ENCODE results near the gene EYS. TPM values are rescaled to one million over a fixed set of nuclear protein-coding genes. Genes with fewer than 3 reads are reported as not detected.
"Not testable (repeated sequence)": the region's sequence is repeated elsewhere in the genome, so short reads cannot be mapped to it uniquely, and the experiment has no call there.

The EYS gene
- total and polyA plus RNA-seq, 5 donors from 2014 or later, result 0.03 to 0.09 (median 0.05) TPM; not detected in 1

- Mint-ChIP-seq H3K36me3 (no peaks in the 10 kb centered on the region), H3K9me3 (peaks cover 0 to 4% (median 0%) of the 10 kb centered on the region in 7 donors), H3K27ac (no peak overlapping the region), H3K4me3 (no peak overlapping the region), H3K27me3 (peaks cover 4% of the 10 kb centered on the region), H3K4me1 (no peaks in the 10 kb centered on the region)
- no peaks in the 10 kb centered on the region for H3K36me3 ChIP-seq (ENCODE audit: control insufficient read depth, insufficient read depth, low read length)
- no peak overlapping the region for H3K4me3 ChIP-seq (ENCODE audit: low read depth, low read length)
- no peaks in the 10 kb centered on the region for H3K27me3 ChIP-seq (ENCODE audit: control insufficient read depth, insufficient read depth, low read length)
- no peak overlapping the region for H3K27ac ChIP-seq (ENCODE audit: insufficient read depth, low read length, poor library complexity, severe bottlenecking)
- no peaks in the 10 kb centered on the region for H3K4me1 ChIP-seq (ENCODE audit: control insufficient read depth, insufficient read depth, low read length, poor library complexity, severe bottlenecking)
- ATAC-seq (ENCODE audit: low read depth in 2 of 2) (no peak), DNase-seq (no peak)
- H3K9me3 ChIP-seq (ENCODE audit: control insufficient read depth in 2 of 2, low read length in 2 of 2), result no peaks in the 10 kb centered on the region
Measured at GRCh38 chr6:63864061-63864460, 1843.0 kb downstream of the EYS start.

GRCh38 chr6:63862486-63863198 is 1844.4 kb downstream of the EYS start:
- H3K27ac ChIP-seq (ENCODE audit: insufficient read depth, low read length, poor library complexity, severe bottlenecking), result no peak overlapping the region
- H3K4me3 Mint-ChIP-seq, result no peak overlapping the region
- no peaks in the 10 kb centered on the region for H3K27me3 ChIP-seq (ENCODE audit: control insufficient read depth, insufficient read depth, low read length)
- H3K4me1 ChIP-seq (ENCODE audit: control insufficient read depth, insufficient read depth, low read length, poor library complexity, severe bottlenecking), result no peaks in the 10 kb centered on the region
- H3K27me3 Mint-ChIP-seq, result peaks cover 4% of the 10 kb centered on the region
- H3K9me3 Mint-ChIP-seq, result peaks cover 0 to 4% (median 0%) of the 10 kb centered on the region in 7 donors
- no peaks in the 10 kb centered on the region for H3K9me3 ChIP-seq (ENCODE audit: control insufficient read depth in 2 of 2, low read length in 2 of 2)
- H3K4me3 ChIP-seq (ENCODE audit: low read depth, low read length), result no peak overlapping the region
- no peaks in the 10 kb centered on the region for H3K36me3 ChIP-seq (ENCODE audit: control insufficient read depth, insufficient read depth, low read length)
- no peak for DNase-seq
- no peaks in the 10 kb centered on the region for H3K4me1 Mint-ChIP-seq
- H3K36me3 Mint-ChIP-seq, result no peaks in the 10 kb centered on the region
- no peak for ATAC-seq (ENCODE audit: low read depth in 2 of 2)
- no peak overlapping the region for H3K27ac Mint-ChIP-seq

- Histone ChIP-seq H3K4me3 (ENCODE audit: low read depth, low read length) (no peak overlapping the region), H3K9me3 (ENCODE audit: control insufficient read depth in 2 of 2, low read length in 2 of 2) (no peaks in the 10 kb centered on the region), H3K36me3 (ENCODE audit: control insufficient read depth, insufficient read depth, low read length) (no peaks in the 10 kb centered on the region), H3K4me1 (ENCODE audit: control insufficient read depth, insufficient read depth, low read length, poor library complexity, severe bottlenecking) (no peaks in the 10 kb centered on the region), H3K27me3 (ENCODE audit: control insufficient read depth, insufficient read depth, low read length) (no peaks in the 10 kb centered on the region), H3K27ac (ENCODE audit: insufficient read depth, low read length, poor library complexity, severe bottlenecking) (no peak overlapping the region)
- H3K4me1 Mint-ChIP-seq, result no peaks in the 10 kb centered on the region
- H3K27me3 Mint-ChIP-seq, result peaks cover 4% of the 10 kb centered on the region
- no peak overlapping the region for H3K4me3 Mint-ChIP-seq
- H3K36me3 Mint-ChIP-seq, result no peaks in the 10 kb centered on the region
- ATAC-seq (ENCODE audit: low read depth in 2 of 2) (no peak), DNase-seq (no peak)
- H3K27ac Mint-ChIP-seq, result no peak overlapping the region
- H3K9me3 Mint-ChIP-seq, result peaks cover 0 to 4% (median 0%) of the 10 kb centered on the region in 7 donors
Measured at GRCh38 chr6:63859528-63859927, 1847.5 kb downstream of the EYS start.

- ATAC-seq (ENCODE audit: low read depth in 2 of 2) (no peak), DNase-seq (no peak)
- Histone ChIP-seq H3K36me3 (ENCODE audit: control insufficient read depth, insufficient read depth, low read length) (no peaks in the 10 kb centered on the region), H3K27me3 (ENCODE audit: control insufficient read depth, insufficient read depth, low read length) (no peaks in the 10 kb centered on the region), H3K4me1 (ENCODE audit: control insufficient read depth, insufficient read depth, low read length, poor library complexity, severe bottlenecking) (no peaks in the 10 kb centered on the region), H3K4me3 (ENCODE audit: low read depth, low read length) (no peak overlapping the region), H3K9me3 (ENCODE audit: control insufficient read depth in 2 of 2, low read length in 2 of 2) (no peaks in the 10 kb centered on the region), H3K27ac (ENCODE audit: insufficient read depth, low read length, poor library complexity, severe bottlenecking) (no peak overlapping the region)
- no peaks in the 10 kb centered on the region for H3K36me3 Mint-ChIP-seq
- H3K4me1 Mint-ChIP-seq, result no peaks in the 10 kb centered on the region
- H3K4me3 Mint-ChIP-seq, result no peak overlapping the region
- H3K27ac Mint-ChIP-seq, result no peak overlapping the region
- H3K27me3 Mint-ChIP-seq, result peaks cover 4% of the 10 kb centered on the region
- peaks cover 0 to 3% (median 0%) of the 10 kb centered on the region in 7 donors for H3K9me3 Mint-ChIP-seq
Measured at GRCh38 chr6:63858691-63859090, 1848.3 kb downstream of the EYS start.

DNA sequence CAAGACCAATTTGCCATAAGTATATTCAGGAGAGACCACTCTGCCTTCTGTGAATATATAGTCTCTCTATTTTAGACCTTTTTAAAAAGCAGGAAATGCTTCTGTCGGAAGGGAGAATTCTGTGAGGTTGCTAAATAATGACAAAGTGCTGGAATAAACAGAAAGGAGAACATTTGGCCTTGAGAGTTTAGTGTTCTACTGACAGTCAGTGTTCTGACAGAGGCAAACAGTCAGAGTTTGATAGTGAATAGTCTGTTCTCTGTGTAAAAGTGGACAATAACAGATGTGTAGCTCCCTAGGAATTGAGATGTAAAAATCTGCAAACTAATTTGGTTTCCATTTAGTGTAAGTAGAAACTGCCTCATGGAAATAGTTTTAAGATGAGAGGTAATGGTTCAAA is 1850.8 kb downstream of the EYS start:
- H3K9me3 ChIP-seq (ENCODE audit: control insufficient read depth in 2 of 2, low read length in 2 of 2), result no peaks in the 10 kb centered on the region
- Mint-ChIP-seq H3K27ac (no peak overlapping the region), H3K4me3 (no peak overlapping the region), H3K27me3 (peaks cover 4% of the 10 kb centered on the region), H3K36me3 (no peaks in the 10 kb centered on the region), H3K4me1 (no peaks in the 10 kb centered on the region), H3K9me3 (peaks cover 0 to 5% (median 4%) of the 10 kb centered on the region in 7 donors)
- H3K4me1 ChIP-seq (ENCODE audit: control insufficient read depth, insufficient read depth, low read length, poor library complexity, severe bottlenecking), result no peaks in the 10 kb centered on the region
- H3K4me3 ChIP-seq (ENCODE audit: low read depth, low read length), result no peak overlapping the region
- no peak for DNase-seq
- no peaks in the 10 kb centered on the region for H3K27me3 ChIP-seq (ENCODE audit: control insufficient read depth, insufficient read depth, low read length)
- H3K36me3 ChIP-seq (ENCODE audit: control insufficient read depth, insufficient read depth, low read length), result no peaks in the 10 kb centered on the region
- no peak for ATAC-seq (ENCODE audit: low read depth in 2 of 2)
- H3K27ac ChIP-seq (ENCODE audit: insufficient read depth, low read length, poor library complexity, severe bottlenecking), result no peak overlapping the region

GRCh38 chr6:63844287-63844686 is 1862.7 kb downstream of the EYS start:
- Histone ChIP-seq H3K9me3 (ENCODE audit: control insufficient read depth in 2 of 2, low read length in 2 of 2) (no peaks in the 10 kb centered on the region), H3K4me3 (ENCODE audit: low read depth, low read length) (no peak overlapping the region), H3K36me3 (ENCODE audit: control insufficient read depth, insufficient read depth, low read length) (no peaks in the 10 kb centered on the region), H3K4me1 (ENCODE audit: control insufficient read depth, insufficient read depth, low read length, poor library complexity, severe bottlenecking) (no peaks in the 10 kb centered on the region), H3K27ac (ENCODE audit: insufficient read depth, low read length, poor library complexity, severe bottlenecking) (no peak overlapping the region), H3K27me3 (ENCODE audit: control insufficient read depth, insufficient read depth, low read length) (no peaks in the 10 kb centered on the region)
- no peak overlapping the region for H3K4me3 Mint-ChIP-seq
- H3K27me3 Mint-ChIP-seq, result no peaks in the 10 kb centered on the region
- H3K27ac Mint-ChIP-seq, result peak overlapping the region in 1 of 3 donors; percentile 50
- peaks cover 3 to 10% (median 8%) of the 10 kb centered on the region in 7 donors for H3K9me3 Mint-ChIP-seq
- DNase-seq (no peak), ATAC-seq (ENCODE audit: low read depth in 2 of 2) (no peak)
- H3K4me1 Mint-ChIP-seq, result no peaks in the 10 kb centered on the region
- no peaks in the 10 kb centered on the region for H3K36me3 Mint-ChIP-seq

- H3K27ac ChIP-seq (ENCODE audit: insufficient read depth, low read length, poor library complexity, severe bottlenecking), result no peak overlapping the region
- no peaks in the 10 kb centered on the region for H3K36me3 Mint-ChIP-seq
- H3K9me3 ChIP-seq (ENCODE audit: control insufficient read depth in 2 of 2, low read length in 2 of 2), result no peaks in the 10 kb centered on the region
- H3K36me3 ChIP-seq (ENCODE audit: control insufficient read depth, insufficient read depth, low read length), result no peaks in the 10 kb centered on the region
- H3K4me3 ChIP-seq (ENCODE audit: low read depth, low read length), result no peak overlapping the region
- DNase-seq, result no peak
- H3K4me3 Mint-ChIP-seq, result no peak overlapping the region
- no peaks in the 10 kb centered on the region for H3K27me3 ChIP-seq (ENCODE audit: control insufficient read depth, insufficient read depth, low read length)
- peaks cover 2 to 12% (median 7%) of the 10 kb centered on the region in 7 donors for H3K9me3 Mint-ChIP-seq
- no peaks in the 10 kb centered on the region for H3K4me1 ChIP-seq (ENCODE audit: control insufficient read depth, insufficient read depth, low read length, poor library complexity, severe bottlenecking)
- H3K4me1 Mint-ChIP-seq, result no peaks in the 10 kb centered on the region
- ATAC-seq (ENCODE audit: low read depth in 2 of 2), result no peak
- no peaks in the 10 kb centered on the region for H3K27me3 Mint-ChIP-seq
- no peak overlapping the region for H3K27ac Mint-ChIP-seq
Measured at GRCh38 chr6:63839485-63839884, 1867.5 kb downstream of the EYS start.

DNA sequence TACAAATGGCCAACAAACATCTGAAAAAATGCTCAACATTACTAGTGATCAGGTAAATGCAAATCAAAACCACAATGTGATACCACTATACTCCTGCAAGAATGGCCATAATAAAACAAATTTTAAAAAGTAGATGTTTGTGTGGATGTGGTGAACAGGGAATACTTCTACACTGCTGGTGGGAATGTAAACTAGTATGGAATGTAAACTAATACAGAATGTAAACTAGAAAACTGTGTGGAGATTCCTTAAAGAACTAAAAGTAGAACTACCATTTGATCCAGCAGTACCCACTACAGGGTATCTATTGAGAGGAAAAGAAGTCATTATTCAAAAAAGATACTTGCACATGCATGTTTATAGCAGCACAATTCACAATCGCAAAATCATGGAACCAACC is 1878.3 kb downstream of the EYS start:
- ATAC-seq (ENCODE audit: low read depth in 2 of 2); H3K36me3 Mint-ChIP-seq; H3K9me3 ChIP-seq (ENCODE audit: control insufficient read depth in 2 of 2, low read length in 2 of 2); H3K27me3 ChIP-seq (ENCODE audit: control insufficient read depth, insufficient read depth, low read length); H3K27ac Mint-ChIP-seq; H3K36me3 ChIP-seq (ENCODE audit: control insufficient read depth, insufficient read depth, low read length); H3K4me1 ChIP-seq (ENCODE audit: control insufficient read depth, insufficient read depth, low read length, poor library complexity, severe bottlenecking); H3K4me3 Mint-ChIP-seq; H3K4me3 ChIP-seq (ENCODE audit: low read depth, low read length); H3K27ac ChIP-seq (ENCODE audit: insufficient read depth, low read length, poor library complexity, severe bottlenecking); H3K27me3 Mint-ChIP-seq; DNase-seq; H3K4me1 Mint-ChIP-seq: not testable (repeated sequence)
- peaks cover 4 to 15% (median 7%) of the 10 kb centered on the region in 7 donors for H3K9me3 Mint-ChIP-seq
